Endothelial cell of umbilical vein (primary cell): ENCODE results near the gene KIAA2012.

ENCODE experiments used
- EZH2 ChIP-seq: IDR thresholded peaks from 2 replicates; pipeline ENCODE4 v1.6.1; 2012; ENCODE audit warnings: borderline replicate concordance, low read depth, mild to moderate bottlenecking, moderate library complexity, low read length, inconsistent platforms; ENCODE audit not compliant: severe bottlenecking
- FOS ChIP-seq: IDR thresholded peaks from 2 replicates; pipeline ENCODE4 v1.6.1; 2011; ENCODE audit warnings: mild to moderate bottlenecking, low read length, moderate library complexity, borderline replicate concordance; ENCODE audit not compliant: insufficient read depth
- GATA2 ChIP-seq: IDR thresholded peaks from 2 replicates; pipeline ENCODE4 v1.7.0; 2011; ENCODE audit warnings: low read depth, mild to moderate bottlenecking, moderate library complexity, mixed read lengths, low read length; ENCODE audit not compliant: insufficient read length, insufficient read depth
- JUN ChIP-seq: IDR thresholded peaks from 2 replicates; pipeline ENCODE4 v1.6.1; 2011; ENCODE audit warnings: borderline replicate concordance, low read depth; ENCODE audit not compliant: insufficient read length, insufficient read depth
- POLR2A ChIP-seq: IDR thresholded peaks from 2 replicates; pipeline ENCODE4 v1.6.1; 2012; ENCODE audit warnings: low read depth, mild to moderate bottlenecking, control low read depth, low read length
- POLR2AphosphoS5 ChIP-seq: IDR thresholded peaks from 2 replicates; pipeline ENCODE4 v1.6.1; 2012; ENCODE audit warnings: low read depth, mild to moderate bottlenecking, control low read depth, low read length, moderate library complexity; ENCODE audit not compliant: insufficient read depth
- TF ChIP-seq, protein P1 (sequence below), 2 donors: IDR thresholded peaks; 1 replicate in 1 of 2; 2 replicates in 1 of 2; pipeline ENCODE4 v1.5.1; 2011; ENCODE audit warnings: low read length in 2 of 2, mild to moderate bottlenecking in 2 of 2, moderate library complexity in 2 of 2, control low read depth in 1 of 2, inconsistent platforms in 1 of 2, low read depth in 1 of 2; ENCODE audit not compliant: insufficient read depth in 1 of 2; ENCODE audit errors: extremely low read depth in 1 of 2
- TF ChIP-seq, protein P2 (sequence below): IDR thresholded peaks from 2 replicates; pipeline ENCODE4 v1.6.1; 2011; ENCODE audit not compliant: insufficient read depth, insufficient read length

DNA sequence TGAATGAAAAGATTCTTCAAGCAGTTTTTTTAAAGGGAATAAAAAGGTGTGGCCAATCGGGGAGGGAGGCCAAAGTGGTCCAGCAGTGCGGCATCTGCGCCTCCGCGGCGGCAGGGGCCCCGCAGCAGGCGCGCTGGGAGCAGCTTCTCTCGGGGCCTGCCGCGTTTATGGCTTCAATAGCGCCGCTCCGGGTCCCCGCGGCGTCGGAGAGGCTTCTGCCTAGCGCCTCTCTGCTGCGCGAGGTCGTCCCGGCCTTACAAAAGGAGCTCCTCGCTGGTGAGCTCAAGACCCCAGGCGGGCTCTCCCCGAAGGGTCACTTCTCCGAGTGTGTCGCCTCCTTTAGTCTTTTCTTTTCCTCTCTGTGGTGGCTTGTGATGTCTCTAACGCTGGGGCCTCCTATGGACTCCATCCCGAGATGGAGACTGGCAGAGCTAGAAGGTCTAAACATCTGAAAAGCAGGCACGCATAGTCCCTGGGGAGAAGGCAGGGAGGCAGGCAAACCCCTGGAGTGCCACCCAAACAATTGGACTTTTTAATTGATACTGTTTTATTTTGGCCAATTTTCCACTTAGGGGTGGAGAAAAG lies 98.3 kb downstream of the KIAA2012 start:
- TF ChIP-seq, protein P1, sequence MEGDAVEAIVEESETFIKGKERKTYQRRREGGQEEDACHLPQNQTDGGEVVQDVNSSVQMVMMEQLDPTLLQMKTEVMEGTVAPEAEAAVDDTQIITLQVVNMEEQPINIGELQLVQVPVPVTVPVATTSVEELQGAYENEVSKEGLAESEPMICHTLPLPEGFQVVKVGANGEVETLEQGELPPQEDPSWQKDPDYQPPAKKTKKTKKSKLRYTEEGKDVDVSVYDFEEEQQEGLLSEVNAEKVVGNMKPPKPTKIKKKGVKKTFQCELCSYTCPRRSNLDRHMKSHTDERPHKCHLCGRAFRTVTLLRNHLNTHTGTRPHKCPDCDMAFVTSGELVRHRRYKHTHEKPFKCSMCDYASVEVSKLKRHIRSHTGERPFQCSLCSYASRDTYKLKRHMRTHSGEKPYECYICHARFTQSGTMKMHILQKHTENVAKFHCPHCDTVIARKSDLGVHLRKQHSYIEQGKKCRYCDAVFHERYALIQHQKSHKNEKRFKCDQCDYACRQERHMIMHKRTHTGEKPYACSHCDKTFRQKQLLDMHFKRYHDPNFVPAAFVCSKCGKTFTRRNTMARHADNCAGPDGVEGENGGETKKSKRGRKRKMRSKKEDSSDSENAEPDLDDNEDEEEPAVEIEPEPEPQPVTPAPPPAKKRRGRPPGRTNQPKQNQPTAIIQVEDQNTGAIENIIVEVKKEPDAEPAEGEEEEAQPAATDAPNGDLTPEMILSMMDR (IDR thresholded peaks at IDR 0.05; ENCODE audit: extremely low read depth in 1 of 2, insufficient read depth in 1 of 2, low read depth in 1 of 2, low read length in 2 of 2): no peak
- TF ChIP-seq POLR2AphosphoS5 (no peak), POLR2A (no peak), EZH2 (no peak), GATA2 (no peak), JUN (no peak), FOS (no peak)
- TF ChIP-seq, protein P2, sequence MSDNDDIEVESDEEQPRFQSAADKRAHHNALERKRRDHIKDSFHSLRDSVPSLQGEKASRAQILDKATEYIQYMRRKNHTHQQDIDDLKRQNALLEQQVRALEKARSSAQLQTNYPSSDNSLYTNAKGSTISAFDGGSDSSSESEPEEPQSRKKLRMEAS: no peak
